Measurements from ENCODE around the gene STK32C.
"Not testable (repeated sequence)": the region's sequence is repeated elsewhere in the genome, so short reads cannot be mapped to it uniquely, and the experiment has no call there.

STK32C gene

GRCh38 chr10:132336919-132337407 is 29.2 kb upstream of the STK32C start:
- DNase-seq, result no peak

GRCh38 chr10:132336064-132336746 is 28.5 kb upstream of the STK32C start:
- DNase-seq, result no peak

- DNase-seq, result no peak
Measured at GRCh38 chr10:132335189-132336063, 27.7 kb upstream of the STK32C start.

- DNase-seq, result no peak
Measured at GRCh38 chr10:132334631-132335188, 27.0 kb upstream of the STK32C start.

GRCh38 chr10:132333386-132333785 is 25.6 kb upstream of the STK32C start:
- no peak for DNase-seq

GRCh38 chr10:132332433-132332754 is 24.6 kb upstream of the STK32C start:
- no peak for DNase-seq

- DNase-seq, result peak; percentile 60 to 87
Measured at GRCh38 chr10:132331601-132332432, 24.1 kb upstream of the STK32C start, which contains the start of gene LRRC27. Gene LRRC27, plus strand, starts transcription at chr10:132332193. Its CDS starts 1,332 bp downstream, at chr10:132333525.

GRCh38 chr10:132330486-132330833 is 22.7 kb upstream of the STK32C start:
- no peak for DNase-seq

- no peak for DNase-seq
Measured at GRCh38 chr10:132329565-132330485, 22.1 kb upstream of the STK32C start.

GRCh38 chr10:132328738-132329137 is 21.0 kb upstream of the STK32C start:
- DNase-seq, result no peak

- no peak for DNase-seq
Measured at GRCh38 chr10:132328106-132328505, 20.4 kb upstream of the STK32C start.

- DNase-seq, result no peak
Measured at GRCh38 chr10:132326925-132327324, 19.2 kb upstream of the STK32C start.

- DNase-seq, result no peak
Measured at GRCh38 chr10:132326344-132326889, 18.7 kb upstream of the STK32C start.

GRCh38 chr10:132324186-132324585 is 16.4 kb upstream of the STK32C start:
- no peak for DNase-seq

- no peak for DNase-seq
Measured at GRCh38 chr10:132322586-132323048, 14.9 kb upstream of the STK32C start.

- no peak for DNase-seq
Measured at GRCh38 chr10:132321726-132322125, 14.0 kb upstream of the STK32C start.

- no peak for DNase-seq
Measured at GRCh38 chr10:132320654-132321469, 13.1 kb upstream of the STK32C start.

- DNase-seq, result no peak
Measured at GRCh38 chr10:132319853-132320653, 12.3 kb upstream of the STK32C start.

- not testable (repeated sequence) for DNase-seq
Measured at GRCh38 chr10:132317477-132317876, 9.7 kb upstream of the STK32C start.

Measured in cerebellar nuclear complex (tissue), 1 donor.